Astrocyte (in vitro differentiated cells and primary cell): ENCODE data around the gene GPR158. TPM values are rescaled to one million over a fixed set of nuclear protein-coding genes. Genes with fewer than 3 reads are reported as not detected.

Experiments
- DNase-seq: peaks from one replicate; pipeline ENCODE4 v3.0.0-alpha.2; 2010; ENCODE audit warnings: low read depth
- FAIRE-seq: peaks from 2 replicates; lab custom pipeline; 2011; peaks lifted over from hg19 to GRCh38; lab: Jason Lieb, UNC
- H2AFZ ChIP-seq: 2 replicates; pipeline ENCODE4 v1.6.0; 2012; ENCODE audit warnings: low read depth, low read length, inconsistent platforms
- H3K27ac ChIP-seq: 2 replicates; pipeline ENCODE4 v1.5.1; 2011; ENCODE audit warnings: low read depth, low read length, inconsistent platforms
- H3K27me3 ChIP-seq: 2 replicates; pipeline ENCODE4 v1.6.0; 2011; ENCODE audit warnings: low read length, inconsistent platforms; ENCODE audit not compliant: insufficient read depth
- H3K36me3 ChIP-seq: 2 replicates; pipeline ENCODE4 v1.5.1; 2011; ENCODE audit warnings: low read length, inconsistent platforms; ENCODE audit not compliant: insufficient read depth
- H3K4me1 ChIP-seq: 2 replicates; pipeline ENCODE4 v1.5.1; 2011; ENCODE audit warnings: low read length, inconsistent platforms; ENCODE audit not compliant: insufficient read depth
- H3K4me2 ChIP-seq: 2 replicates; pipeline ENCODE4 v1.6.0; 2012; ENCODE audit warnings: low read length, inconsistent platforms
- H3K4me3 ChIP-seq: 2 replicates; pipeline ENCODE4 v1.5.1; 2011; ENCODE audit warnings: low read depth, mild to moderate bottlenecking, low read length, inconsistent platforms; ENCODE audit not compliant: insufficient read depth
- H3K79me2 ChIP-seq: 2 replicates; pipeline ENCODE4 v1.6.0; 2012; ENCODE audit warnings: mild to moderate bottlenecking, low read length, inconsistent platforms; ENCODE audit not compliant: insufficient read depth
- H3K9ac ChIP-seq: 2 replicates; pipeline ENCODE4 v1.6.0; 2012; ENCODE audit warnings: mild to moderate bottlenecking, low read length, inconsistent platforms
- H3K9me3 ChIP-seq: 2 replicates; pipeline ENCODE4 v1.5.1; 2012; ENCODE audit warnings: low read depth, mild to moderate bottlenecking, low read length, inconsistent platforms; ENCODE audit not compliant: insufficient read depth
- H4K20me1 ChIP-seq: 2 replicates; pipeline ENCODE4 v1.6.0; 2012; ENCODE audit warnings: low read length, inconsistent platforms; ENCODE audit not compliant: insufficient read depth
- H3K27ac Mint-ChIP-seq: one replicate; pipeline ENCODE4 v1.8.0; 2021; ENCODE audit warnings: mild to moderate bottlenecking, mixed read lengths; ENCODE audit not compliant: unreplicated experiment
- H3K27me3 Mint-ChIP-seq: one replicate; pipeline ENCODE4 v1.8.0; 2021; ENCODE audit warnings: low read depth, mixed read lengths; ENCODE audit not compliant: unreplicated experiment
- H3K36me3 Mint-ChIP-seq: one replicate; pipeline ENCODE4 v1.8.0; 2021; ENCODE audit warnings: low read depth, mixed read lengths; ENCODE audit not compliant: unreplicated experiment
- H3K4me1 Mint-ChIP-seq: one replicate; pipeline ENCODE4 v1.8.0; 2021; ENCODE audit warnings: low read depth, mixed read lengths; ENCODE audit not compliant: unreplicated experiment
- H3K4me3 Mint-ChIP-seq: one replicate; pipeline ENCODE4 v1.8.0; 2021; ENCODE audit warnings: mild to moderate bottlenecking, moderate library complexity, mixed read lengths; ENCODE audit not compliant: unreplicated experiment
- H3K9me3 Mint-ChIP-seq: one replicate; pipeline ENCODE4 v1.8.0; 2021; ENCODE audit warnings: mild to moderate bottlenecking, mixed read lengths; ENCODE audit not compliant: unreplicated experiment
- EZH2 ChIP-seq: IDR thresholded peaks from 2 replicates; pipeline ENCODE4 v1.6.1; 2012; ENCODE audit warnings: mild to moderate bottlenecking, low read length, inconsistent platforms; ENCODE audit not compliant: insufficient read depth
- total RNA-seq: library from RNA; stranded (reverse); gene quantifications from 2 replicates; pipeline ENCODE4 v1.2.1, GENCODE V29; 2021
- TF ChIP-seq, protein P1 (sequence below): IDR thresholded peaks from 2 replicates; pipeline ENCODE4 v1.5.1; 2011; ENCODE audit warnings: low read depth, mild to moderate bottlenecking, inconsistent platforms, low read length, moderate library complexity; ENCODE audit not compliant: insufficient read depth

The GPR158 gene
- total RNA-seq, 1 donor from 2014 or later, result 0.27 TPM

DNA sequence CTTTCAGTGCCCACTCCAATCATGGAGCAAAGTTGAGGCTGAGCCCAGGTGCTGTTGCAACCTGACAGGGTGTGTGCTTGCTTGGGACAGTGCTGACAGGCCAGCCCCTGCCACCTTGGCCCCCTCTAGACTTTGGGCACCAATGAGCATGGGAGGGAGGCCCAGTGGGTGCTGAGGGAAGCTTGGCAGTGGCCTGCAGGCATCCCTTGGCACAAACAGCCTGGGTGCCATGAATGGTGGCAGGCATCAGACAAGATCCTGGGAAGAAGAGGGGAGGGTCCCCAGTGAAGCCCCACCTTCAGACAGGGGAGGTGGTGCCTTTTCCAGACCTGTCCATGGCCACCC lies 214.0 kb downstream of the GPR158 start:
- no peaks in the 10 kb centered on the region for H3K36me3 ChIP-seq
- Mint-ChIP-seq H3K27me3 (no peaks in the 10 kb centered on the region), H3K36me3 (no peaks in the 10 kb centered on the region), H3K4me1 (no peaks in the 10 kb centered on the region), H3K27ac (no peak overlapping the region), H3K9me3 (peaks cover 16% of the 10 kb centered on the region), H3K4me3 (no peak overlapping the region)
- no peaks in the 10 kb centered on the region for H3K79me2 ChIP-seq
- H4K20me1 ChIP-seq, result no peaks in the 10 kb centered on the region
- no peak overlapping the region for H3K4me3 ChIP-seq
- no peak overlapping the region for H3K27ac ChIP-seq
- no peak overlapping the region for H2AFZ ChIP-seq
- H3K27me3 ChIP-seq, result no peaks in the 10 kb centered on the region
- DNase-seq (no peak), FAIRE-seq (no peak)
- H3K9ac ChIP-seq, result no peak overlapping the region
- H3K9me3 ChIP-seq, result peaks cover 10% of the 10 kb centered on the region
- H3K4me1 ChIP-seq, result no peaks in the 10 kb centered on the region
- no peak overlapping the region for H3K4me2 ChIP-seq
- TF ChIP-seq, protein P1, sequence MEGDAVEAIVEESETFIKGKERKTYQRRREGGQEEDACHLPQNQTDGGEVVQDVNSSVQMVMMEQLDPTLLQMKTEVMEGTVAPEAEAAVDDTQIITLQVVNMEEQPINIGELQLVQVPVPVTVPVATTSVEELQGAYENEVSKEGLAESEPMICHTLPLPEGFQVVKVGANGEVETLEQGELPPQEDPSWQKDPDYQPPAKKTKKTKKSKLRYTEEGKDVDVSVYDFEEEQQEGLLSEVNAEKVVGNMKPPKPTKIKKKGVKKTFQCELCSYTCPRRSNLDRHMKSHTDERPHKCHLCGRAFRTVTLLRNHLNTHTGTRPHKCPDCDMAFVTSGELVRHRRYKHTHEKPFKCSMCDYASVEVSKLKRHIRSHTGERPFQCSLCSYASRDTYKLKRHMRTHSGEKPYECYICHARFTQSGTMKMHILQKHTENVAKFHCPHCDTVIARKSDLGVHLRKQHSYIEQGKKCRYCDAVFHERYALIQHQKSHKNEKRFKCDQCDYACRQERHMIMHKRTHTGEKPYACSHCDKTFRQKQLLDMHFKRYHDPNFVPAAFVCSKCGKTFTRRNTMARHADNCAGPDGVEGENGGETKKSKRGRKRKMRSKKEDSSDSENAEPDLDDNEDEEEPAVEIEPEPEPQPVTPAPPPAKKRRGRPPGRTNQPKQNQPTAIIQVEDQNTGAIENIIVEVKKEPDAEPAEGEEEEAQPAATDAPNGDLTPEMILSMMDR, result no peak
- no peak for TF ChIP-seq EZH2

DNA sequence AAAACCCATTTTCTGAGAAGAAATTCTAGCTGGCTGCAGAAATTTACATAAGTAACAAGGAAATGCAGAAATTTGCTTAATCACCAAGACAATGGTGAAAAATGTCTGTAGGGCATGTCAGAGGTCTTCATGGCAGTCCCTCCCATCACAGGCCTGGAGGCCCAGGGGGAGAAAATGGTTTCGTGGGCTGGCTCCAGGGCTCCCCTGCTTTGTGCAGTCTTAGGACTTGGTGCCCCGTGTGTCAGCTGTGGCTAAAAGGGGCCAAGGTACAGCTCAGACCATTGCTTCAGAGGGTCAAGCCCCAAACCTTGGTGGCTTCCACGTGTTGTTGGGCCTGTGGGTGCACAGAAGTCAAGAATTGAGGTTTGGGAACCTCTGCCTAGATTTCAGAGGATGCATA lies 215.9 kb downstream of the GPR158 start:
- FAIRE-seq, result no peak

DNA sequence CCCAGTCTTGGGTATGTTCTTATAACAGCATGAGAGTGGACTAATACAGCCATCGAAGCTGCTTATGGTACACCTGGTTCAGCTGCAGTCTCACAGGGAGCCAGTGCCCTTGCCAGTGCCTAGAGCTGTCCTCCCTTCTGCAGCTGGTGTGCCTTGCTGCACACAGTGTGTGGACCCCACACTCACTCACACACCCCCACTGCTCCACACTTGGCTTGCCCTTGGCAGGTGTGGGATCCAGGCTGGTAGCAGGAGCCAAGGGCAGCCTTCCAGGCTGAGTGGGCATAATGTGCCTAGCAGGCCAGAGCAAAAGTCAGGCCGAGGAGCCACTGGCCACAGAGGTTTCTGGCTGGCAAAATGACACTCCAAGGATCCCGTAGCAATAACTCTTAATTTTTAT lies 217.3 kb downstream of the GPR158 start:
- no peak overlapping the region for H2AFZ ChIP-seq
- no peaks in the 10 kb centered on the region for H3K36me3 ChIP-seq
- H3K27me3 ChIP-seq, result no peaks in the 10 kb centered on the region
- no peak for FAIRE-seq
- TF ChIP-seq, protein P1, result no peak
- TF ChIP-seq EZH2, result no peak
- H3K27ac Mint-ChIP-seq, result no peak overlapping the region
- H3K4me2 ChIP-seq, result no peak overlapping the region
- H3K79me2 ChIP-seq, result no peaks in the 10 kb centered on the region
- H3K4me1 Mint-ChIP-seq, result no peaks in the 10 kb centered on the region
- no peak overlapping the region for H3K4me3 ChIP-seq
- H3K36me3 Mint-ChIP-seq, result no peaks in the 10 kb centered on the region
- no peak for DNase-seq
- no peaks in the 10 kb centered on the region for H3K4me1 ChIP-seq
- H3K9ac ChIP-seq, result no peak overlapping the region
- H3K27me3 Mint-ChIP-seq, result no peaks in the 10 kb centered on the region
- H3K27ac ChIP-seq, result no peak overlapping the region
- peaks cover 10% of the 10 kb centered on the region for H3K9me3 ChIP-seq
- peaks cover 9% of the 10 kb centered on the region for H3K9me3 Mint-ChIP-seq
- no peaks in the 10 kb centered on the region for H4K20me1 ChIP-seq
- no peak overlapping the region for H3K4me3 Mint-ChIP-seq

More for the DNA sequence above, 215.9 kb downstream of the GPR158 start:
- H3K4me3 Mint-ChIP-seq, result no peak overlapping the region
- H3K27me3 Mint-ChIP-seq, result no peaks in the 10 kb centered on the region
- H3K36me3 Mint-ChIP-seq, result no peaks in the 10 kb centered on the region
- no peak overlapping the region for H3K27ac Mint-ChIP-seq
- no peaks in the 10 kb centered on the region for H3K4me1 ChIP-seq
- H2AFZ ChIP-seq, result no peak overlapping the region
- H3K79me2 ChIP-seq, result no peaks in the 10 kb centered on the region
- H3K4me1 Mint-ChIP-seq, result no peaks in the 10 kb centered on the region
- no peak overlapping the region for H3K4me3 ChIP-seq
- no peak overlapping the region for H3K9ac ChIP-seq
- H3K9me3 Mint-ChIP-seq, result peaks cover 16% of the 10 kb centered on the region
- H4K20me1 ChIP-seq, result no peaks in the 10 kb centered on the region
- H3K27me3 ChIP-seq, result no peaks in the 10 kb centered on the region
- H3K36me3 ChIP-seq, result no peaks in the 10 kb centered on the region
- TF ChIP-seq, protein P1, result no peak
- TF ChIP-seq EZH2, result no peak
- no peak overlapping the region for H3K4me2 ChIP-seq
- peaks cover 10% of the 10 kb centered on the region for H3K9me3 ChIP-seq
- no peak overlapping the region for H3K27ac ChIP-seq
- no peak for DNase-seq
